DMS114 treated with DMSO at 0.1 percent for 48 hours (cell line): ENCODE results near the gene WDR18.
"Not testable (repeated sequence)": the region's sequence is repeated elsewhere in the genome, so short reads cannot be mapped to it uniquely, and the experiment has no call there.

Source experiments
- DNase-seq: peaks from one replicate; lab custom pipeline; 2025; ENCODE audit not compliant: unreplicated experiment; lab: John Stamatoyannopoulos, UW

The WDR18 gene

GRCh38 chr19:950352-951066 is 33.6 kb upstream of the WDR18 start:
- DNase-seq = no peak

GRCh38 chr19:952049-952679 is 32.0 kb upstream of the WDR18 start:
- no peak for DNase-seq

- DNase-seq = no peak
Observed at GRCh38 chr19:952680-953444, 31.3 kb upstream of the WDR18 start.

DNA sequence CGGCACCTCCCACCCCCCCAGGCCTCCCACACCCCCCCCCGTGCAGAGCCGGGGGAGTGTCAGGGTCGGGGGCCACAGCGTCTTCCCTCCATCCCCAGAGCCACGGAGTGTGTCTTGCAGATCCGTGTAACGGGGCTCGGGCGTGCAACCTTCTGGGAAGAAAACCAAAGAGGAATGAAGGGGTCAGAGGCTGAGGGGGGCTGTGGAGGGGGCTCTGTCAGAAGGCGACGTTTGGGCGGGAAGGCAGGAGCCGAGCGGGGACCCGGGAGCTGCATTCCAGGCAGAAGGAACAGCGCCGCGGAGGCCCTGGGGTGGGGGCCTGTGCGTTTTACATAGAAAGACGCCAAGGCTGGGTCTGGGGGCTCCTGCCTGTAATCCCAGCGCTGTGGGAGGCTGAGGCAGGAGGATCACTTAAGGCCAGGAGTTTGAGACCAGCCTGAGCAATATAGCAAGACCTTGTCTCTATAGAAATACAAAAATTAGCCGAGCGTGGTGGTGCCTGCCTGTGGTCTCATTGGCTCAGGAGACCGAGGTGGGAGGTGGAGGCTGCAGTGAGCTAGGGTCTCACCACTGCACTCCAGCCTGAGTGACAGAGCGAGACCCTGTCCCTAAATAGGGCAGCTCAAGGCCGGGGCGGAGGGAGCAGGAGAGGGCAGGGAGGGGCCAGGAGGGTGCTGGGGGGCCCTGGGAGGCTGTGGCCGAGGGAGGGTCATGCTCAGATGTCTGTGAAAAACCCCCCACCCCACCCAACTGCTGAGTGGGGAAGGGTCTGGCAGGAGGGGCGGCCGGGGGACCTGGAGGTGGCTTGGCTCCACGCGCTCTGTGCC is 30.5 kb upstream of the WDR18 start:
- no peak for DNase-seq

DNA sequence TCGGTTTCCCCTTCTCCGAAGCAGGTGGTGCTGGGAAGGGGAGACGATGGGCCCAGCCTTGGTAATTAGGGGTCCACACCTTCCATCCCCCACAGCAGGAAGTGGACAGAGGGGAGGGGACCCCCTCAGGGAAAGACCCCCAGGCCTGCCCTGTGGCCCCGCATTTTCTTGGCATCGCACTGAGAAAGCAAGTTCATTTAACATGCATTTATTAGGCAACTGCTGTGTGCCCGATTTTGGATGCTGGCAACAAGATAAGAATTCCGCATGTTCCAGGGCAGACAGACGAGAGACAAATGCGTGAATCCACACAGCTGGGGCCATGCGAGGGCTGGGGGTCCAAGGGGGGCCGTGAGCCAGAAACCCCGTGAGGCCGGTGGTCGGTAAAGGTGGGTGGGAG is 29.9 kb upstream of the WDR18 start:
- DNase-seq = no peak

GRCh38 chr19:954672-955494 is 29.3 kb upstream of the WDR18 start:
- no peak for DNase-seq

- DNase-seq = no peak
Observed at GRCh38 chr19:955803-956765, 28.1 kb upstream of the WDR18 start.

GRCh38 chr19:956766-957440 is 27.2 kb upstream of the WDR18 start:
- DNase-seq = no peak

DNA sequence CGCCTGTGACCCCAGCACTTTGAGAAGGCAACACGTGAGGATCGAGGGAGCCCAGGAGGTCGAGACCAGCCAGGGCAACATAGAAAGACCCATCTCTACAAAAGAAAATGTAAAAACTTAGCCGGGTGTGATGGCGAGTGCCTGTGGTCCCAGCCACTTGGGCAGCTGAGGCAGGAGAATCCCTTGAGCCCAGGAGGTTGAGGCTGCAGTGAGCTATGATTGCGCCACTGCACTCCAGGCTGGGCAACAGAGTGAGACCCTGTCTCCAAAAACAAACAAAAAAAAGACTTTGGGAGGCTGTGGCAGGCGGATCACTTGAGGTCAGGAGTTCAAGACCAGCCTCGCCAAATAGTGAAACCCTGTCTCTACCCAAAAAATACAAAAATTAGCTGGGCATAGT is 26.6 kb upstream of the WDR18 start:
- not testable (repeated sequence) for DNase-seq

GRCh38 chr19:958967-959855 is 24.9 kb upstream of the WDR18 start:
- no peak for DNase-seq

DNA sequence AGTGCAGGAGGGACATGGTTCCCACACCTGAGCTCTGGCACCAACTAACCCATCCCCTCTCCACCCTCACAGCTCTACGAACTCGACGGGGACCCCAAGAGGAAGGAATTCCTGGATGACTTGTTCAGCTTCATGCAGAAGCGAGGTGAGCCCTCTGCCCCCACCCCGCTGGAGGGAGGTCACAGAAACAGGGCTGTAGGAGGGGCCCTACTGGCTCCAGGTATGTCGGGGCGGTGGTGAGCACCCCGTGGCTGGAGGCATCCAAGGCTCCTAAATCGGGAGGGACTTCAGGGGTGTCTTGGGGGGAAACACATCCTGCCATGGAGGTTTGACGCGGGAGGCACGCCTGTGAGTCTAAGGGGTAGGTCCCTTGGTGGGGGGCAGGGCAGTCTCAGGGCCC is 24.1 kb upstream of the WDR18 start:
- DNase-seq = no peak

GRCh38 chr19:960601-960938 is 23.6 kb upstream of the WDR18 start:
- no peak for DNase-seq

GRCh38 chr19:961866-962620 is 22.1 kb upstream of the WDR18 start:
- DNase-seq = no peak

GRCh38 chr19:962683-963400 is 21.3 kb upstream of the WDR18 start:
- DNase-seq = no peak

DNA sequence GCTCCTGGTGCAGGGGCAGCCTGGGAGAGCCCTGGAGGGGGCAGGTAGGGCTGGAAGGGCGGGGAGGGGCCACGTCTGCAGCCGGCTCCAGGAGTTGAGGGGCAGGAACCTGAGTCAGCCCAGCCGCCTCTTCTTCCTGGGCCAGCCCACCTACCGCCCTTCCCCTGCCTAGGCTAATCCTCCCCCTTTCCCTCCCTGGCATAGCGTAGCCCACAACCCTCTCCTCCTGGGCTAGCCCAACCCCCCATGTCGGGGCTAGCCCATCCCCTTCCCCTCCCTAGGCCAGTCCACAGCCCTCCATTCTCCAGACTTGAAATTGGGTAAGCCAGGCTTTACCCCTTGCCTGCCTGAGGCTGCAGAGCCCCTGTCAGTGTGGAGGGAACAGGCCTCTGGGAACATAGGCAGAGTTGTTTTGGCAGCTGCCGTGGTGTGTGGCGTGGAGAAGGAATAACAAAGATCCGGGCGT is 20.6 kb upstream of the WDR18 start:
- no peak for DNase-seq

DNA sequence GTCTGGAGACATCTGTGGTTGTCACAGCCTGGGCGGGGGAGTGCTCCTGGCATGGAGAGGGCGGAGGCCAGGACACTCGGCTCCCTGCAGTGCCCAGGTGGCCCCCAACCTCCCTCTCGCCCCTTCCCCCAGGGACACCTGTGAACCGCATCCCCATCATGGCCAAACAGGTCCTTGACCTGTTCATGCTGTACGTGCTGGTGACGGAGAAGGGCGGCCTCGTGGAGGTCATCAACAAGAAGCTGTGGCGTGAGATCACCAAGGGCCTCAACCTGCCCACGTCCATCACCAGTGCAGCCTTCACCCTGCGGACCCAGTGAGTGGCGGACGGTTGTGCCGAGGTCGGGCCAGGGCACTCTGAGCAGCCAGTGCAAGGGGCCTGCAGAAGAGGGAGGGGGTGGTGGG is 20.0 kb upstream of the WDR18 start:
- no peak for DNase-seq
